HG02798 (cell line): ENCODE results near the gene HDAC10.

Source experiments
- ATAC-seq: cut with Tn5 transposase; IDR thresholded peaks from one replicate; pipeline ENCODE4 v1.9.1; 2021; ENCODE audit warnings: mild to moderate bottlenecking; ENCODE audit not compliant: unreplicated experiment, poor library complexity

The HDAC10 gene

DNA sequence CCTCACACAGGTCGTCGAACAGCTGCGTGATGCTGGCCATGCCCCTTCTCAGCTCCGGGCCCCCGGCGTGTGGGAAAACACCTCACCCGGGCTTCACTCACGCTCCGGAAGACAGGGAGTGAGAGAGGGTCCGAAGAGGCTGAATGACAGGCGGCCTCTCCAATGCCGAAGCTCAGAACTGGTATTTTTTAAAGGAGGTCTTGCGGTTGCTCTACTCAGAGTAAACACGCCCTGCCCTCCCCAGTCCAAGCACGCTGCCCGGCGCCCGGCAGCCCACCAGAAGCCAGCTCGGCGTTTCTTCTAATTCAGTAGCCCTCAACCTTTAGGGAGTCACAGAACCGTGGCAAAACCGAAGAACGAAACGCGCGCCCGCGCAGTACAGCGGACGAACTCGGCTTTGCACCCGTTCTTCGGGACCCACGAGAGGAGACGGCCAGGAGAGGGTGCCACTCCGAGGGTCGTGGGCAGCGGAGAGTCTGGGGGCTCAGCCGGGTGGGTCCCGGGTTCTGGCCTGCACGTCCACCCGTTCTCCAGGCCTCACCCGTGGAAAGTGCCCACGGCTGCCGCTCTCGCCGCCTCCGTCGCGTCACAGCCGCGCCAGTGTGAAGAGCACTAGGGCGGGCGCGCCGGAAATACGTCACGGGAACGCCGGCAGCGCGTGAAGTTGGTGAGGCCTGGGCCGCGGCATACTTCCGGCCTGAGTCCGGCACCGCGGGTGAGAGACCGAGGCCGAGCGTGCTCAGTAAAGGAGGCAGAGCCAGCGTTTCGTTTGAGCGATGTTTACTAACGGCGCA lies 6.4 kb downstream of the HDAC10 start, which contains the start of gene TUBGCP6:
TSS of gene TUBGCP6 (minus strand) at position 604 of the 794 bp plus-strand sequence. CDS start at position 40, 564 bp downstream.
- ATAC-seq, result peak; percentile 82

DNA sequence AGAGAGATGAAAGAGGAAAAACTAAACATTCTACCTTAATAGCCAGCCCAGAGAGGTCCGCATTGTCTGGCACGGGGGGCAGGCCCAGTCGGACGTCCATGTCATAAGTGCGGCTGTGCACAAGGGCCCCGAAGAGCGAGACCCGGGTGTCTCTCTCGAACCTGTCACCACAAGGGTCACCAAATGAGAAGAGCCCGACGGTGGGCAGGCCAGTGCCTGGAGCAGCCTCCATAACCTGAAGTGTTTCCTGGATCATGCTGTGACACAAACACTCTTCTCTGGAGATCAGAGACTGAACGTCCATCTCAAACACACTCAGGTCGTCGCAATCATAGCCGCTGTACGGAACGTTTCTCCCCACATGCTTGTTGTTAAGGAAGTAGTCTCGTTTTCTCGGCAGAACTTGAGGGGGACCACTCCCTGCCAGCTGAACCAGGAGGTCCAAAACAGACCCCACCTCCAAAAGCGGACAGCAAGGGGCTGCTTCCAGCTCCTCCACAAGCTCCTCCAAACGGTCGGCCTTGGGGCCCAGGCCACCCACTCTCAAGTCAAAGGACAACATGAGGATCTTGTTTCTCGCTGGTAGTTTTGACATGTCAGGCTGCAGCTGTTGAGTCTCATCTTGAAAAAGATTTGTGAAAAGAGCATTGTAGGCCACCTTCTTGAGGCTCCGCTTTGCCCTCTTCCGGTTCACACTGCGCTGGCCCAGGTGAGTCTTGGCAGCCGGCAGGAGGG lies 7.2 kb downstream of the HDAC10 start:
- no peak for ATAC-seq

GRCh38 chr22:50242406-50242949 lies 8.6 kb downstream of the HDAC10 start:
- no peak for ATAC-seq

DNA sequence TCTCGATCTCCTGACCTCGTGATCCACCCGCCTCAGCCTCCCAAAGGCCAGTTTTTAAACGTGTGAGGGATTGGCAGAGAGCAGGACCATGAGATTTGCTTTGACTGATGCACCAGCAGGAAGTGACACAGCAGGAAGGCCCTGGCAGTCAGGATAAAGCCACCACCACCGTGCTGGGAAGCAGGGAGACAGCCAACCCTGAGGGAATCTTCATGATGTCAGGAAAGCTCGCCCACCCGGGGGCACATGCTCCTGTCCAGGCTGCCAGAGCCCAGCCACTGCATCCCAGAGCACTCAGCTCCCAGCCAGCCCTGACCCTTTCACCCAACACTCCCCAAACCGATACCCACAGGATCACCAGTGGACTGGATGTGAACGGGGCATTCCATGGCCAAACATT lies 12.3 kb downstream of the HDAC10 start:
- no peak for ATAC-seq

- no peak for ATAC-seq
Observed at GRCh38 chr22:50236731-50237409, 14.2 kb downstream of the HDAC10 start.

DNA sequence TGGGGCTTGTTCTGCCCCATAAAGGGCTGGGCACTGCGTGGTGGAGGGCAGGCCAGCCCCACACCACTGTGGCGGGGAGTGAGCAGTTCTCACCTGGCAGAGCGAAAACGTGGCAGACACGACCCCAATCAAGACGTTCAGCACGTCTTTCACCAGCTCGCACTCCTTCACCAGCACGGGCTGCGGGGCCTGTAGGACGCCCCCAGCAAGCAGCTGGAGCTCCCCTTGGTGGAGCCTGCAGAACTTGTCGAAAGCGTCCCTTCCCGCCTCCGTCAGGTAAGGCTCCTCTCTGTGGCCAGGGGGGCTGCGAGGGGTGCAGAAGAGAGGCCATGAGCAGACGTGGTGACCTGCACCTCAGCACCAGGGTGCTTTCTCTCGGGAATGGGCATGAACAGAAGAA lies 17.8 kb downstream of the HDAC10 start:
- no peak for ATAC-seq

DNA sequence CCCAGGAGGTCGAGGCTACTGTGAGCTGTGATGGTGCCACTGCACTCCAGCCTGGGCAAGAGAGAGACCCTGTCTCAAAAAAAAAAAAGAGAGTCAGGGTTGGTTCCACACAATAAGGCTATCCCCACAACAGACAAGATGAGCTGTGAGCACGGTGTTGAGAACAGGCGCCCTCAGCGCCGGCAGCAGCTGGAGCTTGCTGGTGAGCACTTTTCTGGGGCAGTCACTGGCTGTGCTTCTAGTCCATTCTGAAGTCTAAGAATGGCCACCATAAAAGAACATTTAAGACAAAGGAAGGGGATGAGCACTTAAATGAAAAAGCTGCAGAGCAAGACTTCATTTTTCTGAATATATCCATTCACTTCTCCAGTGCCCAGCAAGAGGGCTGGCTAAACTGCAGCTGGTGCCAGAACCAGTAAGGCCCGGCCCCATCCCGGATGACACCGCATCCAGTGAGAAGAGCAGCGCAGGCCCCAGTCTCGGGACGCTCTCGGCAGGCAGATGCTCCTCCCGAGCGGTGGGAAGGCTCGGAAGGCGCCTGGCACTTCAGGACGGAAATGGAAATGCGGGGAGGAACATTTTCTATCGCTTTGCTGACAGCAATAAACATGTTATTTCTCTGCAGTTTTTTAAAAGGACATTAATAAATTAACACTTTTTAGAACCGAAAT lies 18.4 kb downstream of the HDAC10 start:
- ATAC-seq, result no peak

DNA sequence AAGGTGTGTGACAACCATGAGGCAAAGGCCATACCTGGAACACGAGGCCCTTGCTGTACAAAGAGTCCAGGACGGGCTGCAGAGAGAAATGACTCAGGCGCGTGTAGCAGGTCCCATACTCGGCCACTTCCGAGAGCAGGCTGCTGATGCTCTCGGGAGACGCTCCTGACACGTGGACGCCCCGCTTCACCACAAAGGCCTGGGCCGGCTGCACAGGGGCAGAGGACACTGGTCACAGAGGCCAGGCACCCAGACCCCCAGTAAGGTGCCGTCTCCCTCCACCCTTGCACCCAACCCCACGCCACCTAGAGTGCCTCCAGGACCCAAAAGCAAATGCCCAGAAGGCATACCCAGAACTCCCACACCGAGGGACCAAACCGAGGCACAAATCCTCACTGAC lies 21.7 kb downstream of the HDAC10 start:
- ATAC-seq, result no peak

DNA sequence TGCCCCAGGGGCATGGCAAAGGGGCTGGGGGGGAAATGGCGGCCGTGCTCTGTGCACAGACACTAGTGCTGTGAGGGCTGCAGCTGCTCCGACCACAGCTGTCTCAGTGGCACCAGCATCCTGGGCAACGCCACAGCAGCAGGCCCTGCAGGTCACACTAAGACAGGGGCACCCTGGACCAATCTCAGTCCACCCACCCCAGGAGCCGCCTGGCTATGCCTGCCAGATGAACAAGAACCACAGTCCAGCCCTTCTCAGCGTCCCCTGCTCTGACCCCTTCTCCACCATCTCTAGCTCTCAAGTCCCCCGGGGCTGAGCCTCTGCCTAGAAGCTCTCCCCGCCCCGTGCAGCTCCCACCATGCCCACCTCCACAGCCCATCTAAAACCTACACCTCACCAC lies 22.7 kb downstream of the HDAC10 start:
- ATAC-seq, result no peak

GRCh38 chr22:50227579-50228215 lies 23.4 kb downstream of the HDAC10 start:
- ATAC-seq, result no peak

DNA sequence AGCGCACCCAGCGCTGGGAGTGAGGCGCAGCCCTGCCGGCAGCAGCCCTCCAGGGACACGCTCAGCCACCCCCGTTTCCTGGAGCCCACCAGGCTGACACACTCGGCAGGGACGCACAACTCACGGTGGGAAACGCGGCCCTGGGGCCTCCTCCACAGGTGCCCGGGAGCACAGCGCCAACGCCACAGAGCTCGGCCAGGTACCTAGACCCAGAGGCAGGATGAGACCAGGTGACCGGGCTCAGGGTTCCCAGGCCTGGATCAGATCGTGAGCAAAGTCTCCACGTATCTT lies 24.2 kb downstream of the HDAC10 start:
- no peak for ATAC-seq

GRCh38 chr22:50226063-50226874 lies 24.8 kb downstream of the HDAC10 start:
- no peak for ATAC-seq

- ATAC-seq, result no peak
Observed at GRCh38 chr22:50225200-50225969, 25.7 kb downstream of the HDAC10 start.

GRCh38 chr22:50224071-50224470 lies 27.0 kb downstream of the HDAC10 start:
- ATAC-seq, result no peak

DNA sequence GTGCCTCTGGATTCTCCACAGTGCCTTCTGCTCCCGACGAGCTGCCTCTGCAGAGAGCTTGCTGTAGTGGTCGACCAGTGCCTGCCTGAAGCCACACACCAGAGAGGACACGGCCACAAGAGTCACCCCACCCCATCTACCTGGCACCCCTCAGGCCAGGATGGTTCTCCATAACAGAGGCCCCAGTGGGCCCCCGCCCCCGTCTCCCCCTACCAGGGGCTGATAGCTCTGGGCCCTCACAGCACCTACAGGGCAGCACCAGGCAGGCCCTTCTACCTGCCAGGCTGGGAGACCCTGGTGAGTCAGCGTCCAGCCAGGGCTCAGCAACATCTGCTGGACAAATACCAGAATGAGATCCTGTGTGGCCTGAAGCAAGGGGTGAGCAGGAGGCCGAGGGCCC lies 28.6 kb downstream of the HDAC10 start:
- ATAC-seq, result no peak

DNA sequence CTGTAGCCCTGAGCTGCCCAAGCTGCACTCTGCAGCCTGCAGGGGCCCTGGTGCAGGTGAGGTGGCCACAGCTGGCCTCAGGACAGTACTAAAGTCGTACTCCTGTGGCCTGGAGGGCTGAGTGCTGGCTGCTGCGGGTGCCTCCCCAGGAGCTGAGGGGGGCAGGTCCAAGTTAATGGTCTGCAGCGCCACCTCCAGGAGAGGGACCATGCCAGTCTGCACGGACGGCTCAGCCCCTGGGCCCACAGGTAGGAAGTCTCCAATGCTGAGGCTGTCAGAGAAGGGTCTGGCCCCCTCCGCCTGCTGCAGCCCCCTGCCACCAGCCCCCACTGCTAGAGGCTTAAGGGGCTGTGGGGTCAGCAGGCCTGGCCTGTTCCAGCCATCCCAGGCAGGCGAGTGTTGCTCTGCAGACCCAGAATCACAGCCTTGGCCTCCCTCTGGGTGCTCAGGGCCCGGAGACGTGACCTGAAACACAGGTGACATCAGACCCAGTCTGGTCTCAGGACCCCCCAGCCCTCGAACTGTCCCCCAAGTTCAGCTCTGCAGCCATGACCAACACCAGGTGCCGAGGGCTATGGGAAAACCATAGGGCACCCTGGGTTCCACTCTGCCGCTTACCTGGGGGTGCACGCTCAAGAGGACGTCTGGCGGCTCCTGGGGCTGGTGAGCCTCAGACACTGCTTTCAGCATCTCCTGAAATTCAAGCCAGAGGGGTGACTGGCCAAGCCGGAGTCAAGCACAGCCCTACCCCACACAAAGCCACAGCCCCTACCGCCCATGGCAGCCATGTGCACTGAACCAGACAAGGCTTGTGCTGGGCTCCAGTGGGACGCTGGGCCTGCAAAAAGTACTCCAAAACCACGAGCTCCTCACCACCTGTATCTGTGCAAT lies 29.4 kb downstream of the HDAC10 start:
- ATAC-seq, result no peak

- no peak for ATAC-seq
Observed at GRCh38 chr22:50220603-50221409, 30.3 kb downstream of the HDAC10 start.
